HG03520 (cell line): ENCODE results near the gene MIF.
"Not testable (repeated sequence)": the region's sequence is repeated elsewhere in the genome, so short reads cannot be mapped to it uniquely, and the experiment has no call there.

ENCODE experiments used
- ATAC-seq: cut with Tn5 transposase; IDR thresholded peaks from one replicate; pipeline ENCODE4 v1.9.1; 2021; ENCODE audit warnings: mild to moderate bottlenecking, moderate library complexity; ENCODE audit not compliant: unreplicated experiment

Gene MIF

GRCh38 chr22:23938328-23939016, 44.3 kb downstream of the MIF start:
- no peak for ATAC-seq

- no peak for ATAC-seq
Observed at GRCh38 chr22:23939017-23939357, 44.8 kb downstream of the MIF start.

DNA sequence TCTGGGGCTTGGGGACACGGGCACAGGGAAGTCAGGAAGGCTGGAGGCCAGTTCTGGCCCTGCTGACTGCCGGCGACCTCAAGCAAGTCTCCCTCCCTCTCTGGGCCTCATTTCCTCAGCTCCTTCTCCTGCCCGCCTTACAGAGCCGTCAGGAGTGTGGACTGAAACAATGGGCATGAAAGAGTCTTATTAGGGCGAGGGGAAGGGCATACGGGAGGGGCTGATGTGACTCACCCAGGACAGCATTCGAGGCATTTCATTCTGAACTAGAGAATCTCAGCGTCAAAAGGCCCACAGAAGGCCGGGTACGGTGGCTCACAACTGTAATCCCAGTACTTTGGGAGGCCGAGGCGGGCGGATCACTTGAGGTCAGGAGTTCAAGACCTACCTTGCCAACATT, 46.0 kb downstream of the MIF start:
- ATAC-seq, result not testable (repeated sequence)
